ENCODE results near the gene CAPN3. TPM values are rescaled to one million over a fixed set of nuclear protein-coding genes. Genes with fewer than 3 reads are reported as not detected.

CAPN3 gene
- polyA plus RNA-seq, 1 donor (not counting 4 experiments of a cell fraction or from before 2014, with no cell fraction given) = 15.8 TPM

DNA sequence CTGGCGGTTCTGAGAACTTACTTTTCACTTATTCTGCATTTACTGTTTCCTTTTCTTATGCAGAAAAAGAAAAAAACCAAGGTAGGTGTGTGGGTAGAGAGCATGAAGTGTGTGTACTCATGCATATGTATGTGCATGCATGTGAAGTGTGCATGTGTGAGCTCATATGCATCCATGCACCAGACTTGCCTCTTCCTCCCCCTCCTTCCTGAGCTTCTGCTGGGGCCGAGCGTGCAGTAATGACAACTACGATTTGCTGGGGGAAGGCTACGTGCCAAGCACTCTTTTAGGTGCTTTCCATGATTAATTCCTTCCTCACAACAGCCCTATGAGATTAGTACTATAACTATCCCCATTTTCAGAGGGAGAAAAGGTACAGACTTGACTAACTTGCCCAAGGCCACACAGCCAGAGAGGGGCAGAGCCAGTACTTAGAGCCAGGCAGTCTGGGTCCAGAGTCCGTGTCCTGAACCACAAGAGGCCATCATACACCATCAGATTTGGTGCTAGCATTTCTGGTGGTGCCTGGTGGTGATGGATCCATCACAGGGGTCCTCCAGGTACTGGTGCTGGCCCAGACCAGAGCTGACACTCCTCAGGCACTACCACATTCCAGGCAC is 46.7 kb downstream of the CAPN3 start:
- no peak overlapping the region for H3K4me2 ChIP-seq (ENCODE audit: control insufficient read depth, extremely low read depth, insufficient read depth, low read depth, low read length)
- H3K27me3 ChIP-seq (ENCODE audit: control insufficient read depth, extremely low read depth, insufficient read depth, low read length) = no peaks in the 10 kb centered on the region
- FAIRE-seq (no peak), DNase-seq (ENCODE audit: low read depth, low spot score) (no peak)
- H3K27ac ChIP-seq (ENCODE audit: control insufficient read depth, insufficient read depth, low read length) = no peak overlapping the region
- no peak overlapping the region for H3K9ac ChIP-seq (ENCODE audit: control insufficient read depth, extremely low read depth, insufficient read depth, low read length)
- H3K79me2 ChIP-seq (ENCODE audit: control insufficient read depth, insufficient read depth, low read length) = no peaks in the 10 kb centered on the region
- H4K20me1 ChIP-seq (ENCODE audit: control insufficient read depth, extremely low read depth, insufficient read depth, low read length) = no peaks in the 10 kb centered on the region
- H2AFZ ChIP-seq (ENCODE audit: control insufficient read depth, low read length) = no peak overlapping the region
- H3K36me3 ChIP-seq (ENCODE audit: control insufficient read depth in 2 of 2, extremely low read depth in 1 of 2, insufficient read depth in 2 of 2, low read length in 2 of 2) = peaks cover 0 to 24% of the 10 kb centered on the region in 2 experiments
- dilution Hi-C loops (cut with MboI; ENCODE audit: extremely low pct_ligation_motif_present, low sequenced_read_pairs) = no loop called here
- peaks cover 10% of the 10 kb centered on the region for H3K4me1 ChIP-seq (ENCODE audit: control insufficient read depth, extremely low read depth, insufficient read depth, low read length)
- H3K9me3 ChIP-seq (ENCODE audit: control insufficient read depth, low read depth, low read length) = no peaks in the 10 kb centered on the region
- TF ChIP-seq, protein P1, sequence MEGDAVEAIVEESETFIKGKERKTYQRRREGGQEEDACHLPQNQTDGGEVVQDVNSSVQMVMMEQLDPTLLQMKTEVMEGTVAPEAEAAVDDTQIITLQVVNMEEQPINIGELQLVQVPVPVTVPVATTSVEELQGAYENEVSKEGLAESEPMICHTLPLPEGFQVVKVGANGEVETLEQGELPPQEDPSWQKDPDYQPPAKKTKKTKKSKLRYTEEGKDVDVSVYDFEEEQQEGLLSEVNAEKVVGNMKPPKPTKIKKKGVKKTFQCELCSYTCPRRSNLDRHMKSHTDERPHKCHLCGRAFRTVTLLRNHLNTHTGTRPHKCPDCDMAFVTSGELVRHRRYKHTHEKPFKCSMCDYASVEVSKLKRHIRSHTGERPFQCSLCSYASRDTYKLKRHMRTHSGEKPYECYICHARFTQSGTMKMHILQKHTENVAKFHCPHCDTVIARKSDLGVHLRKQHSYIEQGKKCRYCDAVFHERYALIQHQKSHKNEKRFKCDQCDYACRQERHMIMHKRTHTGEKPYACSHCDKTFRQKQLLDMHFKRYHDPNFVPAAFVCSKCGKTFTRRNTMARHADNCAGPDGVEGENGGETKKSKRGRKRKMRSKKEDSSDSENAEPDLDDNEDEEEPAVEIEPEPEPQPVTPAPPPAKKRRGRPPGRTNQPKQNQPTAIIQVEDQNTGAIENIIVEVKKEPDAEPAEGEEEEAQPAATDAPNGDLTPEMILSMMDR (optimal IDR thresholded peaks at IDR 0.05 in 1 of 3, IDR thresholded peaks at IDR 0.05 in 1 of 3, conservative IDR thresholded peaks at IDR 0.05 in 1 of 3; ENCODE audit: extremely low read depth in 1 of 3, insufficient read depth in 2 of 3, low read length in 3 of 3) = no peak
- TF ChIP-seq EZH2 (IDR thresholded peaks at IDR 0.05; ENCODE audit: low read length) = no peak
- no peak overlapping the region for H3K4me3 ChIP-seq (ENCODE audit: control insufficient read depth in 2 of 3, extremely low read depth in 1 of 3, insufficient read depth in 2 of 3, low read depth in 1 of 3, low read length in 3 of 3)
- no peaks in the 10 kb centered on the region for H3K9me1 ChIP-seq (ENCODE audit: control insufficient read depth, extremely low read depth, insufficient read depth, low read length)

- peaks cover 10% of the 10 kb centered on the region for H3K4me1 ChIP-seq (ENCODE audit: control insufficient read depth, extremely low read depth, insufficient read depth, low read length)
- H3K27ac ChIP-seq (ENCODE audit: control insufficient read depth, insufficient read depth, low read length) = no peak overlapping the region
- H3K4me2 ChIP-seq (ENCODE audit: control insufficient read depth, extremely low read depth, insufficient read depth, low read depth, low read length) = no peak overlapping the region
- H3K4me3 ChIP-seq (ENCODE audit: control insufficient read depth in 2 of 3, extremely low read depth in 1 of 3, insufficient read depth in 2 of 3, low read depth in 1 of 3, low read length in 3 of 3) = no peak overlapping the region
- no peak for DNase-seq (ENCODE audit: low read depth, low spot score)
- H3K27me3 ChIP-seq (ENCODE audit: control insufficient read depth, extremely low read depth, insufficient read depth, low read length) = no peaks in the 10 kb centered on the region
- H3K9me3 ChIP-seq (ENCODE audit: control insufficient read depth, low read depth, low read length) = no peaks in the 10 kb centered on the region
- peaks cover 5 to 24% of the 10 kb centered on the region in 2 experiments for H3K36me3 ChIP-seq (ENCODE audit: control insufficient read depth in 2 of 2, extremely low read depth in 1 of 2, insufficient read depth in 2 of 2, low read length in 2 of 2)
- H3K79me2 ChIP-seq (ENCODE audit: control insufficient read depth, insufficient read depth, low read length) = no peaks in the 10 kb centered on the region
- TF ChIP-seq, protein P1 (optimal IDR thresholded peaks at IDR 0.05 in 1 of 3, IDR thresholded peaks at IDR 0.05 in 1 of 3, conservative IDR thresholded peaks at IDR 0.05 in 1 of 3; ENCODE audit: extremely low read depth in 1 of 3, insufficient read depth in 2 of 3, low read length in 3 of 3) = no peak
- TF ChIP-seq EZH2 (IDR thresholded peaks at IDR 0.05; ENCODE audit: low read length) = no peak
- H2AFZ ChIP-seq (ENCODE audit: control insufficient read depth, low read length) = no peak overlapping the region
- H3K9ac ChIP-seq (ENCODE audit: control insufficient read depth, extremely low read depth, insufficient read depth, low read length) = no peak overlapping the region
- H3K9me1 ChIP-seq (ENCODE audit: control insufficient read depth, extremely low read depth, insufficient read depth, low read length) = no peaks in the 10 kb centered on the region
- FAIRE-seq = no peak
- dilution Hi-C loops (cut with MboI; ENCODE audit: extremely low pct_ligation_motif_present, low sequenced_read_pairs) = no loop called here
- H4K20me1 ChIP-seq (ENCODE audit: control insufficient read depth, extremely low read depth, insufficient read depth, low read length) = no peaks in the 10 kb centered on the region
Measured at GRCh38 chr15:42408178-42408577, 48.9 kb downstream of the CAPN3 start.
